Uterus (tissue), 4 donors: ENCODE measurements around the gene FSHB. TPM values are rescaled to one million over a fixed set of nuclear protein-coding genes. Genes with fewer than 3 reads are reported as not detected.

Experiments used
- DNase-seq, 2 donors: peaks; one replicate each; pipeline ENCODE4 v3.0.0-alpha.2; 2019 to 2020
- H3K27ac ChIP-seq, 2 donors: fragments of 200-600 bp; sonication (generic); 1 replicate in 1 of 2; 2 replicates in 1 of 2; pipeline ENCODE4 v1.5.1; 2016 to 2018
- H3K27me3 ChIP-seq, 2 donors: fragments of 200-600 bp; sonication (generic); one replicate each; pipeline ENCODE4 v1.5.1; 2018 to 2019; ENCODE audit warnings: control low read depth in 1 of 2
- H3K36me3 ChIP-seq, 2 donors: fragments of 200-600 bp; sonication (generic); one replicate each; pipeline ENCODE4 v1.5.1; 2019; ENCODE audit warnings: control low read depth in 1 of 2
- H3K4me1 ChIP-seq, 2 donors: fragments of 200-600 bp; sonication (generic); one replicate each; pipeline ENCODE4 v1.5.1; 2018 to 2019; ENCODE audit warnings: control low read depth in 1 of 2
- H3K4me3 ChIP-seq, 2 donors: fragments of 200-600 bp; sonication (generic); 1 replicate in 1 of 2; 2 replicates in 1 of 2; pipeline ENCODE4 v1.5.1; 2018 to 2019; ENCODE audit warnings: mild to moderate bottlenecking in 1 of 2
- H3K9me3 ChIP-seq, 2 donors: fragments of 200-600 bp; sonication (generic); one replicate each; pipeline ENCODE4 v1.5.1; 2019; ENCODE audit warnings: control low read depth in 1 of 2
- CTCF ChIP-seq, 4 experiments: fragments of 200-600 bp in 2 of 4; fragments of 450-650 bp in 2 of 4; sonication (generic) in 2 of 4; IDR thresholded peaks; one replicate each; pipeline ENCODE4 v1.5.1; 2016 to 2019; ENCODE audit warnings: antibody characterized with exemption in 4 of 4, mild to moderate bottlenecking in 2 of 4, moderate library complexity in 1 of 4
- POLR2A ChIP-seq, 2 donors: fragments of 450-650 bp; IDR thresholded peaks; one replicate each; pipeline ENCODE4 v1.6.1; 2016; ENCODE audit warnings: antibody characterized with exemption in 2 of 2, mild to moderate bottlenecking in 1 of 2, moderate library complexity in 1 of 2
- intact Hi-C: fragments of 100-400 bp; cut with DNase I; formaldehyde crosslinking; loops from one replicate; pipeline ENCODE4 v1.15.1; 2023; ENCODE audit warnings: low total_unique reads
- total RNA-seq, 4 donors: library from RNA; depleted of rRNA in 3 of 4; stranded (reverse); fragments of >200 nt in 3 of 4; gene quantifications; one replicate each; pipeline versions ENCODE4 v1.1.0 to v1.2.4, GENCODE V29; 2014 to 2023
- donor health status: DM: yes; HTN: yes; CAD: no.

Gene FSHB
- total RNA-seq, 4 donors from 2014 or later = not detected

GRCh38 chr11:30254307-30255298 lies 23.8 kb downstream of the FSHB start:
- Histone ChIP-seq H3K36me3 (no peaks in the 10 kb centered on the region), H3K9me3 (no peaks in the 10 kb centered on the region), H3K4me3 (no peak overlapping the region), H3K4me1 (no peaks in the 10 kb centered on the region), H3K27ac (no peak overlapping the region), H3K27me3 (no peaks in the 10 kb centered on the region)
- intact Hi-C loops = no loop called here
- no peak for DNase-seq
- TF ChIP-seq POLR2A (IDR thresholded peaks at IDR 0.05) (no peak), CTCF (IDR thresholded peaks at IDR 0.05) (no peak)

DNA sequence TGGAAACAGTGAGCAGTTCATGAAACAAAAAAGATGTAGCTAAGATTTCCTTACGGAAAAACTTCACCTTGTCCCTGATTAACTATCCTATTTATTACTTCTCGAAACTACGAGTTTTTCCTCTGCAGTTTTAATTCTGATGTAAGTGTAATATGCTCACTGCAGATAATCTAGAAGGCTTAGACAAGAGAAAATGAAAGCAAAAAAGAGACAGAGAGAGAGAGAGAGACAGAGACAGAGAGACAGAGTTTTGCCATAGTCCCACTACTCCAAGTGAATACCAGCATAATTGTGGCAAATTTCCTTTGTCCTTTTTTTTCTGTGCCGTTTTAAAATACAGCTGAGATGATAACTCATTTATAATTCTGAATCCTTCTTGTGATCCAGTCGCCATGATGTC lies 24.8 kb downstream of the FSHB start:
- no peak for DNase-seq
- Histone ChIP-seq H3K27me3 (no peaks in the 10 kb centered on the region), H3K27ac (no peak overlapping the region), H3K4me1 (no peaks in the 10 kb centered on the region), H3K9me3 (no peaks in the 10 kb centered on the region), H3K36me3 (no peaks in the 10 kb centered on the region), H3K4me3 (no peak overlapping the region)
- no peak for TF ChIP-seq POLR2A (IDR thresholded peaks at IDR 0.05)
- TF ChIP-seq CTCF (IDR thresholded peaks at IDR 0.05) = no peak
- intact Hi-C loops = no loop called here

DNA sequence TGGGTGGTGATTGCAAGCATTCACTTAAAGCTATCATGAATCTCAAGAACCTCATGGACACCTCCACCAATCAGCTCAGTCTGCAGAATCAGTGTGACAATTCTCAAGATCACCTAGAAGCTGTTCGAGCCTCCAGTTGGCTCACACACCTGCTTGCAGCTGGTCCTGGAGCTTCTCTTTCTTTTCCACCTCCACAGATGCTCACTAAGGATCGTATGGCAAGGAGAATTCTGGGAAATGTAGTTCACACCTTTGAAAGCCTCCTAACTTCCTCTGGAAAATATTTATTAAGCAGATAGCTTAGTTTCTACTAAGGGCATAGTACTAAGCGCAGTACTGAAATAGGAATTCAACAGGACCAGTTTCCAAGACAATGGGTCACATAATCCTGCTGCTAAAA lies 26.2 kb downstream of the FSHB start:
- no peaks in the 10 kb centered on the region for H3K36me3 ChIP-seq
- intact Hi-C loops = no loop called here

GRCh38 chr11:30258679-30259078 lies 27.9 kb downstream of the FSHB start:
- Histone ChIP-seq H3K27me3 (no peaks in the 10 kb centered on the region), H3K9me3 (no peaks in the 10 kb centered on the region), H3K27ac (no peak overlapping the region), H3K4me3 (no peak overlapping the region), H3K36me3 (no peaks in the 10 kb centered on the region), H3K4me1 (no peaks in the 10 kb centered on the region)
- no peak for DNase-seq
- TF ChIP-seq POLR2A (IDR thresholded peaks at IDR 0.05) (no peak), CTCF (IDR thresholded peaks at IDR 0.05) (no peak)
- intact Hi-C loops = no loop called here

More for the DNA sequence above, 26.2 kb downstream of the FSHB start:
- H3K9me3 ChIP-seq = no peaks in the 10 kb centered on the region
- DNase-seq = no peak
- H3K4me3 ChIP-seq = no peak overlapping the region
- H3K4me1 ChIP-seq = no peaks in the 10 kb centered on the region
- H3K27ac ChIP-seq = no peak overlapping the region
- H3K27me3 ChIP-seq = no peaks in the 10 kb centered on the region
- TF ChIP-seq CTCF (IDR thresholded peaks at IDR 0.05) (no peak), POLR2A (IDR thresholded peaks at IDR 0.05) (no peak)

- Histone ChIP-seq H3K4me3 (no peak overlapping the region), H3K36me3 (no peaks in the 10 kb centered on the region), H3K27ac (no peak overlapping the region), H3K9me3 (no peaks in the 10 kb centered on the region), H3K4me1 (no peaks in the 10 kb centered on the region), H3K27me3 (no peaks in the 10 kb centered on the region)
- intact Hi-C loops = no loop called here
- DNase-seq = no peak
- TF ChIP-seq POLR2A (IDR thresholded peaks at IDR 0.05) (no peak), CTCF (IDR thresholded peaks at IDR 0.05) (no peak)
Observed at GRCh38 chr11:30260813-30261212, 30.0 kb downstream of the FSHB start.
